ENCODE data around the gene GRM8.
"Not testable (repeated sequence)": the region's sequence is repeated elsewhere in the genome, so short reads cannot be mapped to it uniquely, and the experiment has no call there.

GRM8 gene

DNA sequence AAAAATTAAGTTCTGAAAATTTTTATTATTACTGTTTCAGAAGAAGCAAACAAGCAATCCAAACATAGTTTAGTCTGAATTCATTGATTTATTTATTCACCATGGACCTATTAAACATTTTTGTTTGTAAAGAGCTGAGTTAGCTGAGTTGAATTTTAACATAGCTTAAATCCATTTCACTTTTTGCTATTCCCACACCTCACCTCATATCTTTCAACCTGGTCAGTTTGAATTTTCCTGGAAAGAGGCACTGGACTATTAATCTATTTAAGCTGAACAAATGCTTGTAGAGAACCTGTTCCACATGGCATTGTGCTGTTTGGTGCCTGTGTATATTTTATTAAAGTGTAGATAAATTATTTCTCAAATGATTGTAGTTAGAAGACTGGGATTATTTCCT, 344.2 kb downstream of the GRM8 start:
- not testable (repeated sequence) for DNase-seq (ENCODE audit: low spot score)

DNA sequence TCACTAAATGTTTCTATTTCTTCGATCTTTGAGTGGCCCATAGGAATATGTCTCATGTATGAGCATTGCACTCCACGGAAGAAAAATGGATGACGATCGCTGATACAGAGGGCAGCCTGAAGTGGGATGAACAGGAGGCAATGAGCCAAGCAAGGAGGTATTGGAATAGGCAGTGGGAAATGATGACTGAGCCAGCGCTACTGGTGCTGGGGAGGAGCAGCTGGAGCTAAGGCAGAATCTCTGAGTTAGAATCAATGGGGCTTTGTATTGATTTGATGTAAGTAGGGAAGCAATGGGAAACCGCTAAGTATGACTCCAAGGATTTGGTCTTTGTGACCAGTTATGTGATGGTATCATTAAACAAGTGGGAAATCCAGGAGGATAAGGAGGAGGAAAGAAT, 345.1 kb downstream of the GRM8 start:
- DNase-seq (ENCODE audit: low spot score), result not testable (repeated sequence)

DNA sequence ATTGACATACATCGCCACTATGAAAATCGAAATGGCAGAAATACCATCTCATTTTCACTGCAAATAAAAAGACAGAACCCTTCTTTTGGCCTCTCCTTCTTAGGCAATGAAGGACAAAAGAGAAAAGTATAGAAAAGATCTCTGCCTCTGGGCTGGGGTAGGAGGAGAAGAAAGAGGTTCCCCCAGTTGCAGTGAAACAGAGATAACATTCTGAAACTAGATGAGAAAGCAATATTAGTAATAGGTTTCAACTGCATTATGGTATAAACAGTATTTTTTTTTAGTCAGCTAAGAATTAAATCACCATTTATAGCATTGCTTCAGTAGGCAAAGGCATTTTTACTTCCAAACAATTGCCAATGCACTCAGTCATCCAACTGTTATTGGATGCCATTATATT, 347.5 kb downstream of the GRM8 start:
- DNase-seq (ENCODE audit: low spot score), result not testable (repeated sequence)

DNA sequence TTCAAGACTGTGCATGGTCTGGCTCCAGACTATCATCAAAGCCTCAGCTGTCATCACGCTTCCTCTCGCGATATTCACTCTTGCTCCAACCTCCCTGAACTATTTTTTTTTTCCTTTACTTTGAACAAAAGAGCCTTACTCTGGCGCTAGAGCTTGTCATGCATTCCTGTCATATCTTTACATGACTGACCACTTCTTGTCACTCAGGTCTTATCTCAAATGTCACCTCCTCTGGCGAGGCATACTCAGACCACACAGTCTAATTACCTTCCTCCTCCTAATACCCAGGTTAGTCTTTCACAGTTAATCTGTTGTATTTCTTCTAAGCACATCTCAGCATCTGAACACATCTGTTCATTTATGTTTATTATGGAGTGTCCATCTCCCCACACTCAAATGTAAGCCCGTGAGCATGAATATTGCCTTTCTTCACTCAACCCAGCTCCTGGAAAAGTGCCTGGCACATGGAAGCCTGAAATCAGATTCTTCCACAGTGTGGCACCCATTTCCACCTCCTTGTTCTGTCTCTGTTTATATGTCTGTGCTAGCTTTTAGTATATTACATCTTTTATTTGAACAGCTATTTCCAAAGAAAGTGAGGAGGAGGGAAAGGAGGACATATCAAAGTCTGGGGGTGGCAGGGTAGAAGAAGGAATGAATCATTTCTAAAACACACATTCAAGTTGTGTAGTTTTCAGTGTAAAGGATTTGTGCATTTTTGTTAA, 351.5 kb downstream of the GRM8 start:
- DNase-seq (ENCODE audit: low spot score), result not testable (repeated sequence)

DNA sequence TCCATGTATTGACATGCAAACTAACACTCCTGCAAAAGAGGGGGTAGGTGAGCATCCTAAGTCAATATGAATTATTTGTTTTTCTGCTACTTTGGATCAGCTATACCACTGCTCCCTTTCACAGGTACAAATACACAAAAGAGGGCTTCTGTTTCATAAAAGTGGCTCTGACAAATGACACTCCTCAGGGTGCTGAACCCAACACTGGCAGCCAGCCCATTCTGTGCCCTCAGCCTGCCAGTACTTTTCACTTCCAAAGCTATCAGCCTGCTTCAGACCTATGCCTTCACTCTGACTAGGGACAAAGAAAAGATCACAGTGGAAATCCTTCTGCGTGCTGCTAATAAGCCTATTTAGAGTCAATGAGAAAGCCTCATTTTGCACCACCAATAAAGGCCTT, 364.8 kb downstream of the GRM8 start:
- DNase-seq (ENCODE audit: low spot score), result not testable (repeated sequence)

DNA sequence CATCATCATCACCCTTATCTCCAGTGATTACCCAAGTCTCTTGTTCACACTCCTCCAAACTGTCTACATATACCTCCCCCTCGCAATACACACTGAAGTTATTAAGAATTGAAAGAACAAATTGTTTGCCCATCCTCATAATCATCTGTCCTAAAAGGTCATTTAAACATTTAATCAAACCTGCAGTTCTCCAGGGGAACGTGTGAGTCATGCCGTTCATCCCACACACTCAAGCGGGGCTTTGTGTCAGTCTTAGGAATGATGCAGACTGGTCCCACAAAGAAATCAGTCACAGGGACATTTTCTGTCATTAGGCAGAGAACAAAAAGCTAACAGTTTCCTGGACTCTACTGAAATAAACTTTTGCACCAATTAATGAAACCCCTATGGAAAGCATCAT, 365.2 kb downstream of the GRM8 start:
- DNase-seq (ENCODE audit: low spot score), result not testable (repeated sequence)

DNA sequence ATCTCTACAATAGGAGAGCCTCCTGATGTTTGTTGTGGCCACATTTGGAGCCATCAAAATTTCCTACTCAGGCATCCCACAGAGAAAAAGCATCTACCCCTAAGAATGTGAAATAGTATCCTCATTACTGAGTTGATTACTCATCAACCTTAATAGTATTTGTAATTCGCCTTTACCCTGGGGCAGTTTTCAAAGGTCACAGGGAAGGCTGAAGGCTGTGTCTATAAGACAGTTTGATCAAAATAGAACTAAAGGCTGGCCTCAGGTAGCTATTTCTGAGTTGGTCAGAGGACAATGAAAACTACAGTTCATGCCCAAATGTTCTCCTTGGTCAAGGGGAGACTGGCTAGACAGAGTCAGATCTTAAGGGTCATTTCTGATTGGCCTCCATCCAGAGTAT, 370.0 kb downstream of the GRM8 start:
- not testable (repeated sequence) for DNase-seq (ENCODE audit: low spot score)

DNA sequence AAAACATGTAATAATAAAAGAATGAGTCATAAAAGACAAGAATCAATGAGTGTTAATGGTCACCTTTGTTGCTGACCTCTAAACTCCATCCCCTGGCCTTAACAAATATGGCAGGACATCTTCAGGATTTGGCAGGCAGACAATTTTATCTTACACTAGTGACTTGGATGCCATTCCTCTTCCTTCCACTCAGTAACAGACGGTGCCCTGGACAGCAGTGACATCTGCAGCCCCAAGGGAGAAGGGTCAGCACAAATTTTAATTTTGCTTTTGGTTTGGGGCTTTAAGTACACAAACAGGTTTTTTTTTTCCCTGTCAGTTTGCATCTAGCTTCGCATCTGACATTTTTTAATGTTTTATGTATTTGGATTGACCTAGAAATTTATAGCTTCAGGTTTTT, 370.8 kb downstream of the GRM8 start:
- DNase-seq (ENCODE audit: low spot score), result not testable (repeated sequence)

DNA sequence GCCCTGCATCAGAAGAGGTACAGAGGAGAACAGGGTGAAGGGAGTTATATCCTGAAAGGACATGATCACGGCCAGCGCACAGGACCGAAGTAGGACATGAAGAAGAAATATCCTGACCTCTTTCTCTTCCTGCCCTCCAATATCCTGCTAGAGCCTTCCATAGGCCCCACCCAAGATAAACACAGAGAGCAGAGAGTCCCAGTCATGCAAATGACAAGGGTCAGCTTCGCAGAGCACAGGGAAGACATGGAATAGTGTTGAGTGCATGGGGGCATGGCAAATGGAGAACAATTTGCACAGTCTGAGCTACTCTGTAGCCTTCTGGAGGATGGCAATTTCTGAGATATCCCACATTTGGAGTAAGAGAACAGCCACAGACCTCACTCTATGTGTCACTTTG, 371.4 kb downstream of the GRM8 start:
- no peak for DNase-seq (ENCODE audit: low spot score)

DNA sequence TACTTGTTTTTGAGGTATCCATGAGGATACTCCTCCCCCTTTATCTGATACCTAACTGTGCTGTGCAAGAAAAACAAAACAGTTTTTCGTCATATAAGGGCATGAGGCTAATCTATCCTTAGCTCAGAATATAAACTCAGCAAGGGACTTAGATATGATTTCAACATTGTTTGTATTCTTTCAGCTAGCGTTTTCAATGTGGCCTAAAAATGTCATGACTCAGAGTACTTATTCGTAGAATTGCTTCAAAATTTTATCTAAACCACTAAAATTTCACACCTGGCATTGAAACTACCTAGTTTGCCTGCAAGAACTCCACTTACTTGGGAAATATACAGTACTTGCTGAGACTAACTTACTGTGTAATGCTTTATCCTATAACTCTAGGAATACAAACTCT, 376.2 kb downstream of the GRM8 start:
- DNase-seq (ENCODE audit: low spot score), result not testable (repeated sequence)

DNA sequence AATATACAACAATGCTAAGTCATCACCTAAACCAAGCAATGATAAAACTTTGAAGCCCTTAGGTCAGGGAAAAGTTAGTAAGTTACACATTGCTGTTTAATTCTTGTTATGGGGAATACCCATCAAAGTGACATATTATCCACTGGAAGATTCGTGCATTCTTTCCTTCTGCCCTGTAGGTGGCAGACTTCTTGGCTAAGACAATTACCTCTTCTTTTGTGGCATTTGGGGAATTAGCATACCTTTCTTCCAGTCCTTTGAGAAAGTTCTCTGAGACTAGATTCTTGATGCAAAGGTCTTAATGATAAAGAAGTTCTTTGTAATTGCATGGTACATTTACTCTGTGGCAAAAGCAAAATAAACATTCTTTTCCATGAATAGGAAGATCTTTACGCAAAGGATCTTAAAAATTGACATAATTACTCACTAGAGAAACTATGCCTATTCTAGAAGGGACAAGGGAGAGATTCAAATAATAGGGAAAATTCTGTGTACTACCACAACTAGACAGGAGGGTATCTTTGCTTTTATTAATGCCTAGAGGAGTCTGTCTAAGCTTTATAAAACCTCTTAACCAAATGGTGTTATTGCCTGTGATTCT, 395.9 kb downstream of the GRM8 start:
- peak; percentile 7 for DNase-seq (ENCODE audit: low spot score)

DNA sequence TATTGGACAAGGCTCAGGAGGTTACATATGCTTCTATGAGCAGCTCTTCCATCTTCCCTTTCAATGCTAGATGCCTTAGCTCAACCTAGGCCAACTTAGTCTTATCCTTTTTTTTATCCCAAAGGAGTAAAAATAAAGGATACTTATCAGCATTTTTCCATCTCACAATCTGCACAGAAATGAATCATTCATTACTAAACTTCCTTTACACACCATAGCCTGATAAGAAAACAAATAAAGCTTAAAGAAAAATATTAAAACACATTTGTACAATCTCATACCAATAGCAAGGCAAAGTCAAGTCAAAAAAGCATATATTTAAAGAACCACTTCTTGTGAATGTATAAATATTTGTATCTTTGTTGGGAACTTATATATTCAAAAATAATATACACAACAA, 407.4 kb downstream of the GRM8 start:
- DNase-seq (ENCODE audit: low spot score), result no peak

DNA sequence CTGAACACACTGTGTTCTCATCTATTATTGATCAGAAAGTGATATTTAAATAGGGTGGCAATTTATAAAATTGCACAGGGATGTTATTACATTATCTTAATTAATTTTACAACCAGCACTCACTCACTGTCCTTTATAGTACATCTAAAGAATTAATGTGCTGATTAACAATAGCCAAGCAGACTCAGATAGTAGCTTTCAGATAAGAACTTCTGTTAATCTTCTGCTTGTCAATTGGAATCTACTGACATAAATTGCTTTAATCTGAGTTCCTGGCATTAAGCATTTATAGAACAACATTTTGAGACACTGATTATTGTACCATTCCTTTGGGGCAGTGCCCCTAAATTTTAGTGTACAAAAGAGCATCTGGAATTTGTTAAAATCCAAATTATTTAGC, 408.9 kb downstream of the GRM8 start:
- no peak for DNase-seq (ENCODE audit: low spot score)

DNA sequence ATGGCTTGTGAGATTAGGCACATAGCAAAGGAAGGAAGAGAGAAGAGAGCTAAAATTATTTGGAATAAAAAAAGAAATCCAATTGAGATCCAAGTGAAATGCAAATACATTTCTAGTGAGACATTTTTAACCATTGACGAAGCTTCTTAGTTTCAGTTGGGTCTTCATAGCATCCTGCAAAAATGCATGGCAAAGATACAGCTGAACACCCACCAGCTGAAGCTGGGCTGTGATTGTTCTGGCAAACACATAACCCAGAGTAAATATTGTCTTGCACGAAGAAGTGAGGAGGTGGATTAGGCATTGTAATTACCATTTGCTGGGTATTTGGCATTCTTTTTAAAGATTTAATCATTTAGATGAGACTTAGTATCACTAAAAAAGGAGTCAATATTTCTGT, 409.4 kb downstream of the GRM8 start:
- no peak for DNase-seq (ENCODE audit: low spot score)

DNA sequence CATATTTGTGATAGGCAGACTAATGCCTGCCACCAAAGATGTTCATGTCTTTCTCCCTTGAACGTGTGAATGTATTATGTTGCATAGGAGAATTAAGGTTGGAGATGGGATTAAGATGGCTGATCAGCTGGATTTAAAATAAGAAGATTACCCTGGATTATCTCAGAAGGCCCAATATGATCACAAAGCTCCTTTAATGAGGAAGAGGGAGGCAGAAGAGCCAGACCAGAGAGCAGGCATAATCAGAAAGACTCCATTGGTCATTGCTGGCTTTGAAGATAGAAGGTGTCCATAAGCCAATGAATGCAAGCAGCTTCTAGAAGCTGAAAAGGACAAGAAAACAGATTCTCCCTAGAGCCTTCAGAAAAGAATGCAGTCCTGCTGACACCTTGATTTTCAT, 410.3 kb downstream of the GRM8 start:
- no peak for DNase-seq (ENCODE audit: low spot score)

DNA sequence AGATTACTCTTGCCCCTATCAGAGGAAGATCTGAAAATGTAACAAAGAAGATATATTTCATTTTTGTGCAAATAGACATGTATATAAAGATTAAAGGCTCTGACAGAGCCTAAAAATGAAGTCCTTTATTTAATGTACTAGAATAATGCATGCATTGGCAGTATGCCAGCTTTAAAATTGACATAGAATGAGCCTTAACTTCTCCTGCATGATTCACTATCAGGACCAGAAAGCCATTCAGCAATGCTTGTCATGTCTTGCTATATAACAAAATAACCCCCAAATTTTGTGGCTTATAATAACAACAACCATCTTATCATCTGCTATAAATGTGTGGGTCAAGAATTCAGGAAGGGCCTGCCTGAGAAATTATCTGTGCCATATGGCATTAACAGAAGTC, 411.9 kb downstream of the GRM8 start:
- no peak for DNase-seq (ENCODE audit: low spot score)

DNA sequence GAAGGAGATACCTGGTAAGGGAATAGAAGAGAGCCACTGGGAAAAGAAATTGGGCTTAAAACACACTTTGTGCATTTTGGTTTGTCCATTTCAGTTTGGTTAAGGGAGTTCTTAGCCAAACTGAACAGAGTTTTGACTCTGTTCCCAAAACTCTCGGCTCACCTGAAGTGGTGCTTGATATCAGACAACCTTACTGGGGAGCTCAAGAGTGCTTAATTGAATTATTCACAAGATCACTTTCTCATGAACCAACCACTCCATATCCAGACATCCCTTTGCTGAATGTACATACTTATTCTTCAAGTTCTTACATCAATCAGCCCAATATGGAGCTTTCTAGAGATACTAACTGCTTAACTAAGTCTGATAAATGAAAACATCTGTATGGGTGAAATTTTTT, 413.1 kb downstream of the GRM8 start:
- no peak for DNase-seq (ENCODE audit: low spot score)

DNA sequence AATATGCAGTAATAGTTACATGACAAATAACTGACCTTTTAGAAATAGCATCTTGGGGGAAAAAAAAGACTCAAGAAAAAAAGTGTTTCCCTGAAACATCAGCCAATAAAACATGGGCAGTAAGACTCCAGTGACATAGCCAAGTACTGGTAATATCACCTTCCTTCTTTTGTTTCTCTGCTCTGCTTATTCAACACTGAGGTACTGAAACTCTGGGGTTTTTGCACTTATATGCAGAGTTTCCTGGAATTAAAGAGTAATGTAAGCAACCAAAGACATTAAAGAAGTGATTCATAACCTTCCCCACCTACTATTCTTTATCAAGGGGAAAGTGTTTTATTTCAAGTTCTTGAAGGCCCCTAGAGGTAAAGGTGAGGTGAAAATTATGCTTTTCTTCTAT, 414.5 kb downstream of the GRM8 start:
- DNase-seq (ENCODE audit: low spot score), result no peak

DNA sequence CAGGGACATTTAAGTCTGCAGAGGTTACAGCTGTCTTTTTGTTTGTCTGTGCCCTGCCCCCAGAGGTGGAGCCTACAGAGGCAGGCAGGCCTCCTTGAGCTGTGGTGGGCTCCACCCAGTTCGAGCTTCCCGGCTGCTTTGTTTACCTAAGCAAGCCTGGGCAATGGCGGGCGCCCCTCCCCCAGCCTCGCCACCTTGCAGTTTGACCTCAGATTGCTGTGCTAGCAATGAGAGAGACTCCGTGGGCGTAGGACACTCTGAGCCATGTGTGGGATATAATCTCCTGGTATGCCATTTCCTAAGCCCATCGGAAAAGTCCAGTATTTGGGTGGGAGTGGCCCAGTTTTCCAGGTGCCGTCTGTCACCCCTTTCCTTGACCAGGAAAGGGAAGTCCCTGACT, 421.5 kb downstream of the GRM8 start:
- not testable (repeated sequence) for DNase-seq (ENCODE audit: low spot score)

DNA sequence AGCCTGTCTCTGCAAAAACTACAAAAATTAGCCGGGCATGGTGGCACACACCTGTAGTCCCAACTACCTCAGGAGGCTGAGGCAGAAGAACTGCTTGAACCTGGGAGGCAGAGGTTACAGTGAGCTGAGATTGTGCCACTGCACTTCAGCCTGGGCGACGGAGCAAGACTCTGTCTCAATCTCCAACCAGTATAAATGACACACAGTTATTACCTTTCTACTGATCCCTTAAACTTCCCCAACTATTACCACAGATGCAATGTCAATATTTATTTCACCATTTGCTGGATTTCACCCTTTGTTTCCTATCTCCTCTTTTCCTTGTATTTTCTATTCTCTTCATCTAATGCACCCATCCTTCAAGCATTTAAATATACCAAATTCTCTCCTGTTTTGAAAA, 431.8 kb downstream of the GRM8 start:
- DNase-seq (ENCODE audit: low spot score), result no peak

DNA sequence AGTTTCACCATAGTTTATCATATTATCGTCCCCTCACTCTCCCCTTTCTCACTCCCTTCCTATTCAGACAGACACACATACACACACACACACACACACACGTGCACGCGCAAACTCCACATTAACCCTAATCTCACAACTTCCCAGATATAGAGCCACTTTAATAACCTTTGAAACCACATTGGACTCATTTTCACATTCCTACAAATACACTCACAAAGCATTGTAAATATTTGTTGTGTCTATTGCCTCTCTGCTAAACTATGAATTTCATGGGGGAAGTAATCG, 433.6 kb downstream of the GRM8 start:
- DNase-seq (ENCODE audit: low spot score), result no peak

DNA sequence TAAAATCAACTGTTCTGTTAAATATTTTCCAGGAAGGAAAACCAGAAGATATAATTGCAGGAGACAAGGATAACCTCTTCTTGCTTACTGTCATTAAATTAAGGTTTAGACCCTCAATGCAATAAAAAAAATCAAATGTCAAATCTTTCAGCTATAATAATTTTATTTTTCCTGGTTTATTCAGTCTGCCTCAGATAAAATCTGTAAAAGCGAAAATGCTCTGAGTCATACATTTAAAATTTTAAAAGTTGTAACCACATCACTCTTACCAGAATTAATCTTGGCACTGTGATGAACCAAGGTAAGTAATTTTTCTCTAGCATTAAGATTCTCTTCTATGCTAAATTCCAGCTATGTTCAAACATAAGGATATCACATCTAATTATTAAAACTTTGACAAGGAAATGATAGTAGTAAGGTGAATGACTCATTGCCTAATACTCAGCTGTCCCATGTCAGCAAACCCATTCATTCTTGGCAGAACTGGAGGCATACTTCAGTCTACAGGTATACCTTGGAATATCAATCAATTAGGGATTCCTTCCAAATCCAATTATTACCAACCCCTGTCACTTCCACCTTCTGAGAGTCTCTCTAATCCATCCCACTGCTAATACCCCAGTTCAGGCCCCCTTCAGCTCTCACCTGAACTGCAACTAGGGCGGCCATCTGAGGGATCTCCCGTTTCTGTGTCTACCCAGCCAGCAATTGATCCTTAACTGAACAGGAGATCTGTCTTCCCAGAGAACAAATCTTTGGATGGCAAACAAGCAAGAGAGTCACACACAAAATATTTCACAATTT, 434.1 kb downstream of the GRM8 start:
- no peak for DNase-seq (ENCODE audit: low spot score)

DNA sequence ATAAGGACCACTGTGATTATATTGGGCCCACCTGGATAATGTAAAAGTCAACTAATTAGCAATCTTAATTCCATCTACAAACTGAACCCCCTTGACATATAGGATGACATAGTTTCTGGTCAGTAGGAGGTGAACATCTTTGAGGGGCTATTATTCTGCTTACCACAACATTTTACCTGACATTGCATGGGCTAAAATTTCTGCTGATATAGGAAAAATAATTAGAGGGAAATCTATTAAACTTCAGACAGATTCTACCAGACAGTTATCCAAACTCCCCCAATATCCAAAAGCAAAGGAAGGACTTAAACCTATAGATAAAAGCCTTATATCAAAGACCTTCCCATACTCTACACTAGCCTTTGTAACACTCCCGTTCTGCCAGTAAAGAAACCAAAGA, 443.6 kb downstream of the GRM8 start:
- DNase-seq (ENCODE audit: low spot score), result no peak
